ENCODE results near the gene PRKN.

PRKN gene

GRCh38 chr6:161668665-161669064 is 1058.9 kb downstream of the PRKN start:
- DNase-seq (ENCODE audit: low read depth in 2 of 2) = no peak

GRCh38 chr6:161667957-161668356 is 1059.6 kb downstream of the PRKN start:
- no peak for DNase-seq (ENCODE audit: low read depth in 2 of 2)

- DNase-seq (ENCODE audit: low read depth in 2 of 2) = no peak
These were observed 1063.9 kb downstream of the PRKN start for GRCh38 chr6:161663682-161664081.

GRCh38 chr6:161660666-161661571 is 1066.6 kb downstream of the PRKN start:
- DNase-seq (ENCODE audit: low read depth in 2 of 2) = no peak

- no peak for DNase-seq (ENCODE audit: low read depth in 2 of 2)
These were observed 1069.4 kb downstream of the PRKN start for GRCh38 chr6:161658211-161658610.

- DNase-seq (ENCODE audit: low read depth in 2 of 2) = no peak
These were observed 1073.4 kb downstream of the PRKN start for GRCh38 chr6:161654209-161654608.

GRCh38 chr6:161651949-161652348 is 1075.6 kb downstream of the PRKN start:
- no peak for DNase-seq (ENCODE audit: low read depth in 2 of 2)

GRCh38 chr6:161649841-161650240 is 1077.7 kb downstream of the PRKN start:
- no peak for DNase-seq (ENCODE audit: low read depth in 2 of 2)

GRCh38 chr6:161649068-161649467 is 1078.5 kb downstream of the PRKN start:
- DNase-seq (ENCODE audit: low read depth in 2 of 2) = no peak

GRCh38 chr6:161647234-161647633 is 1080.3 kb downstream of the PRKN start:
- DNase-seq (ENCODE audit: low read depth in 2 of 2) = no peak

GRCh38 chr6:161644521-161644920 is 1083.0 kb downstream of the PRKN start:
- no peak for DNase-seq (ENCODE audit: low read depth in 2 of 2)

GRCh38 chr6:161641175-161641574 is 1086.4 kb downstream of the PRKN start:
- DNase-seq (ENCODE audit: low read depth in 2 of 2) = no peak

- DNase-seq (ENCODE audit: low read depth in 2 of 2) = no peak
These were observed 1087.8 kb downstream of the PRKN start for GRCh38 chr6:161639772-161640171.

- DNase-seq (ENCODE audit: low read depth in 2 of 2) = no peak
These were observed 1089.9 kb downstream of the PRKN start for GRCh38 chr6:161637658-161638057.

GRCh38 chr6:161636882-161637430 is 1090.6 kb downstream of the PRKN start:
- no peak for DNase-seq (ENCODE audit: low read depth in 2 of 2)

- no peak for DNase-seq (ENCODE audit: low read depth in 2 of 2)
These were observed 1091.6 kb downstream of the PRKN start for GRCh38 chr6:161635975-161636374.

GRCh38 chr6:161634916-161635315 is 1092.7 kb downstream of the PRKN start:
- no peak for DNase-seq (ENCODE audit: low read depth in 2 of 2)

- no peak for DNase-seq (ENCODE audit: low read depth in 2 of 2)
These were observed 1095.8 kb downstream of the PRKN start for GRCh38 chr6:161631676-161632194.

- DNase-seq (ENCODE audit: low read depth in 2 of 2) = no peak
These were observed 1096.9 kb downstream of the PRKN start for GRCh38 chr6:161630674-161631073.

- no peak for DNase-seq (ENCODE audit: low read depth in 2 of 2)
These were observed 1101.4 kb downstream of the PRKN start for GRCh38 chr6:161626132-161626676.

GRCh38 chr6:161624111-161624510 is 1103.5 kb downstream of the PRKN start:
- DNase-seq (ENCODE audit: low read depth in 2 of 2) = no peak

GRCh38 chr6:161622779-161623178 is 1104.8 kb downstream of the PRKN start:
- DNase-seq (ENCODE audit: low read depth in 2 of 2) = no peak
